Upper lobe of left lung (tissue), 6 donors: ENCODE results near the gene EHMT2. TPM values are rescaled to one million over a fixed set of nuclear protein-coding genes. Genes with fewer than 3 reads are reported as not detected.
A peak's percentile ranks its signal among the peaks of the same experiment; 100 is the strongest.
"Not testable (repeated sequence)": the region's sequence is repeated elsewhere in the genome, so short reads cannot be mapped to it uniquely, and the experiment has no call there.

Experiments used
- ATAC-seq, 2 donors: fragments of 200-7000 bp; cut with Tn5 transposase; one replicate each; pipeline ENCODE4 v1.9.1; 2022; ENCODE audit warnings: mild to moderate bottlenecking in 2 of 2, moderate library complexity in 2 of 2; ENCODE audit not compliant: low FRiP score in 2 of 2
- DNase-seq, 2 donors: peaks; one replicate each; pipeline ENCODE4 v3.0.0-alpha.2; 2019 to 2020
- H3K27ac ChIP-seq, 4 donors: fragments of 200-600 bp; sonication (generic); one replicate each; pipeline ENCODE4 v1.5.1; 2016 to 2019
- H3K27me3 ChIP-seq, 4 donors: fragments of 200-600 bp; sonication (generic); one replicate each; pipeline ENCODE4 v1.5.1; 2017 to 2019
- H3K36me3 ChIP-seq, 4 donors: fragments of 200-600 bp; sonication (generic); one replicate each; pipeline ENCODE4 v1.5.1; 2016 to 2019
- H3K4me1 ChIP-seq, 4 donors: fragments of 200-600 bp; sonication (generic); one replicate each; pipeline ENCODE4 v1.5.1; 2018 to 2019
- H3K4me3 ChIP-seq, 4 donors: fragments of 200-600 bp; sonication (generic); one replicate each; pipeline ENCODE4 v1.5.1; 2017 to 2019; ENCODE audit warnings: mild to moderate bottlenecking in 2 of 4, moderate library complexity in 1 of 4
- H3K9me3 ChIP-seq, 4 donors: fragments of 200-600 bp; sonication (generic); one replicate each; pipeline ENCODE4 v1.5.1; 2018 to 2019
- CTCF ChIP-seq, 6 experiments: fragments of 450-650 bp in 4 of 6; fragments of 200-600 bp in 2 of 6; sonication (generic) in 2 of 6; IDR thresholded peaks; one replicate each; pipeline ENCODE4 v1.5.1; 2016 to 2019; ENCODE audit warnings: antibody characterized with exemption in 6 of 6
- EP300 ChIP-seq, 4 donors: sonication (generic); formaldehyde crosslinking; IDR thresholded peaks; one replicate each; pipeline ENCODE4 v1.5.1; 2017; ENCODE audit warnings: antibody characterized with exemption in 4 of 4, control low read depth in 2 of 4
- POLR2A ChIP-seq, 4 donors: fragments of 450-650 bp; IDR thresholded peaks; one replicate each; pipeline ENCODE4 v1.5.1; 2016 to 2017; ENCODE audit warnings: antibody characterized with exemption in 4 of 4, mild to moderate bottlenecking in 2 of 4
- POLR2AphosphoS5 ChIP-seq, 2 donors: sonication (generic); formaldehyde crosslinking; IDR thresholded peaks; one replicate each; pipeline ENCODE4 v1.5.1; 2017; ENCODE audit warnings: antibody characterized with exemption in 2 of 2
- WGBS, 2 donors: methylation state at CpG; one replicate each; pipeline ENCODE4 v1.1.5; 2017 to 2018; 5-methylcytosine and 5-hydroxymethylcytosine counted together
- total RNA-seq, 6 donors: library from RNA; depleted of rRNA in 4 of 6; stranded (reverse); fragments of >200 nt in 4 of 6; gene quantifications; one replicate each; pipeline versions ENCODE4 v1.1.0 to v1.2.1, GENCODE V29; 2016 to 2021
- donor health status: DM: no; HTN: no; CAD: no; lungs with moderate emphysema.
- donor health status: DM: no; HTN: yes; CAD: no; lungs with severe emphysema.

The EHMT2 gene
- total RNA-seq, 6 donors from 2014 or later: 23.6 to 57.3 (median 41.7) TPM

DNA sequence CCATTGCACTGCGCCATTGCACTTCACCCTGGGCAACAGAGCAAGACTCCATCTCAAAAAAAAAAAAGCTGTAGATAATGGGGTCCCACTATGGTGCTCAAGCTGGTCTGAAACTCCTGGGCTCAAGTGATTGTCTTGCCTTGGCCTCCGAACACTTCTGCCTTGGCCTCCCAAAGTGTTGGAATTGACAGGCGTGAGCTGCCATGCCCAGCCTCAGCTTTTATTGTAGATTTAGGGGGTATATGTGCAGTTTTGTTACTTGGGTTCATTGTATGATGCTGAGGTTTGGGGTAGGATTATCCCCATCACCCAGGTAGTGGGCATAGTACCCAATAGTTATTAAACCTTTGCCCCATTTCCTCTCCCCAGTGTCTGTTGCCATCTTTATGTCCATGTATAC lies 58.5 kb downstream of the EHMT2 start:
- ATAC-seq (no peak), DNase-seq (no peak)
- peak overlapping the region in 1 of 4 donors; percentile 93 for H3K4me3 ChIP-seq
- TF ChIP-seq POLR2A (IDR thresholded peaks at IDR 0.05) (no peak), POLR2AphosphoS5 (IDR thresholded peaks at IDR 0.05) (no peak), EP300 (IDR thresholded peaks at IDR 0.05) (no peak), CTCF (IDR thresholded peaks at IDR 0.05) (no peak)
- peaks cover 35 to 41% (median 36%) of the 10 kb centered on the region in 4 donors for H3K4me1 ChIP-seq
- no peaks in the 10 kb centered on the region for H3K27me3 ChIP-seq
- peaks cover 14 to 55% (median 48%) of the 10 kb centered on the region in 4 donors for H3K36me3 ChIP-seq
- WGBS, 2 donors: 90 to 96% methylated on average over 3 of the region's 3 CpGs
- H3K27ac ChIP-seq: no peak overlapping the region
- H3K9me3 ChIP-seq: no peaks in the 10 kb centered on the region

DNA sequence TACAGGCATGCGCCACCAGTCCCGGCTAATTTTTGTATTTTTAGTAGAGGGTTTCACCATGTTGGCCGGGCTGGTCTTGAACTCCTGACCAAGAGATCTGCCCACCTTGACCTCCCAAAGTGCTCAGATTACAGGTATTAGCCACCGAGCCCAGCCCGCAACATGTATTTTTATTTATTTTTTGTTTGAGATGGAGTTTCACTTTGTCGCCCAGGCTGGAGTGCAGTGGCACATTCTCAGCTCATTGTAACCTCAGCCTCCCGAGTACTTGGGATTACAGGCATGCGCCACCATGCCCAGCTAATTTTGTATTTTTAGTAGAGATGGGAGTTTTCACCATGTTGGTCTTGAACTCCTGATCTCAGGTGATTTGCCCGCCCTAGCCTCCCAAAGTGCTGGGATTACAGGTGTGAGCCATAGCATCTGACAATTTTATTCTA lies 59.4 kb downstream of the EHMT2 start:
- 87 to 89% methylated on average over 9 of the region's 9 CpGs for WGBS, 2 donors
- peaks cover 14 to 55% (median 48%) of the 10 kb centered on the region in 4 donors for H3K36me3 ChIP-seq
- peaks cover 40 to 47% (median 41%) of the 10 kb centered on the region in 4 donors for H3K4me1 ChIP-seq
- H3K4me3 ChIP-seq: peak overlapping the region in 1 of 4 donors; percentile 93
- H3K27ac ChIP-seq: peak overlapping the region in 1 of 4 donors; percentile 30
- not testable (repeated sequence) for ATAC-seq, DNase-seq, H3K9me3 ChIP-seq, H3K27me3 ChIP-seq

- no peaks in the 10 kb centered on the region for H3K27me3 ChIP-seq
- WGBS, 2 donors: 27 to 43% methylated on average over 1 of the region's 1 CpG
- H3K4me3 ChIP-seq: peak overlapping the region in 3 of 4 donors; percentile 83 to 93 (median 91)
- DNase-seq: no peak
- peak overlapping the region in 2 of 4 donors; percentile 96 to 99 for H3K27ac ChIP-seq
- TF ChIP-seq EP300 (IDR thresholded peaks at IDR 0.05) (no peak), CTCF (IDR thresholded peaks at IDR 0.05) (no peak), POLR2AphosphoS5 (IDR thresholded peaks at IDR 0.05) (no peak), POLR2A (IDR thresholded peaks at IDR 0.05) (no peak)
- ATAC-seq: no peak
- peaks cover 40 to 53% (median 41%) of the 10 kb centered on the region in 4 donors for H3K4me1 ChIP-seq
- no peaks in the 10 kb centered on the region for H3K9me3 ChIP-seq
- peaks cover 14 to 55% (median 48%) of the 10 kb centered on the region in 4 donors for H3K36me3 ChIP-seq
Observed at GRCh38 chr6:31837369-31838113, 60.0 kb downstream of the EHMT2 start.

GRCh38 chr6:31836474-31837368 lies 60.8 kb downstream of the EHMT2 start:
- DNase-seq: no peak
- H3K9me3 ChIP-seq: no peaks in the 10 kb centered on the region
- no peak for ATAC-seq
- H3K27ac ChIP-seq: peak overlapping the region; percentile 49 to 99 (median 94)
- peaks cover 42 to 62% (median 46%) of the 10 kb centered on the region in 4 donors for H3K4me1 ChIP-seq
- H3K36me3 ChIP-seq: peaks cover 14 to 55% (median 45%) of the 10 kb centered on the region in 4 donors
- TF ChIP-seq CTCF (IDR thresholded peaks at IDR 0.05) (no peak), POLR2A (IDR thresholded peaks at IDR 0.05) (no peak), POLR2AphosphoS5 (IDR thresholded peaks at IDR 0.05) (no peak), EP300 (IDR thresholded peaks at IDR 0.05) (no peak)
- WGBS, 2 donors: 29 to 39% methylated on average over 12 of the region's 12 CpGs
- H3K27me3 ChIP-seq: no peaks in the 10 kb centered on the region
- H3K4me3 ChIP-seq: peak overlapping the region in 3 of 4 donors; percentile 83 to 93 (median 91)

- WGBS, 2 donors: 28 to 29% methylated on average over 14 of the region's 14 CpGs
- no peaks in the 10 kb centered on the region for H3K9me3 ChIP-seq
- H3K27ac ChIP-seq: peak overlapping the region; percentile 49 to 99 (median 94)
- peaks cover 48 to 68% (median 52%) of the 10 kb centered on the region in 4 donors for H3K4me1 ChIP-seq
- no peaks in the 10 kb centered on the region for H3K27me3 ChIP-seq
- TF ChIP-seq POLR2AphosphoS5 (IDR thresholded peaks at IDR 0.05): no peak
- ATAC-seq (no peak), DNase-seq (no peak)
- H3K4me3 ChIP-seq: peak overlapping the region in 3 of 4 donors; percentile 83 to 93 (median 91)
- peaks cover 14 to 49% (median 41%) of the 10 kb centered on the region in 4 donors for H3K36me3 ChIP-seq
Observed at GRCh38 chr6:31836047-31836473, 61.4 kb downstream of the EHMT2 start.
